ENCODE results near the gene PPT2.

The PPT2 gene

DNA sequence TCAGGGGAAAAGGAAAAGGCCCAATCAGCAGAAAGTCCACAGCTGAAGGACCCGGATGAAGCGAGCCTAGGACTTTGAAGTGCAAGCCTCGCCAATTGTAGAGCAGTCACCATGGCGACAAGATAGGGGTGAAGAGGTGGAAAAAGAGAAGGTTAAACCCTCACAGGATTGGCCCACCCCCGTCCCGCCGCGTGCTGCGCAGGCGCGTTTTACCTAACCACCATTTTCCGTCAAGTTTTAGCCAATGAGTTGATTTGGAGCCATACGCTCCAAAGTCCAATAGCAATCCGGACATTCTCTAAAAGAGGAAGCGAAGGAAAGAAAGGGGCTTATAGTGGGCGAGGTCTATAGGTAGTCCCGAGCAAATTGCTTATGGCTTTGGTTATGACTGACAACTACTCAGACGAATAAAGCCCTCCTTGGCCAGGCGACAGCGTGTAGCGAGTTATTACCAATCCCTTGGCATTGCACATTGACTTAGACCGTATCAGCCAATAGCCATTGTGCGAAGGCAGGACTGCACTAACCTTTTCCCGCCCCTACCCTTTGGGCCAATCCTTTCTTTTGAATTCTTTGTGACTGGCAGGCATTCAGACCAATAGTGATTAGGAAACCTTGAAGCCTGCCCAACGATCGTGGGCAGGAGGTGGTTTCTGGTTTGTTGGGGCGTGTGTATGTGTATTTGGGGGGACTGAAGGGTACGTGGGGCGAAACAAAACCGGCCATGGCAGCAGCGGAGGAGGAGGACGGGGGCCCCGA is 24.0 kb downstream of the PPT2 start, which contains the start of gene RNF5:
RNF5 (plus strand) TSS at position 618 of the 759 bp plus-strand sequence; CDS start at position 725, 107 bp downstream.
- H3K4me3 ChIP-seq (ENCODE audit: low read depth, low read length): peak within 1 kb of the TSS; percentile 90
- peak within 1 kb of the TSS; percentile 77 for H3K9ac ChIP-seq (ENCODE audit: low read depth, low read length)
- H3K27me3 ChIP-seq (ENCODE audit: control insufficient read depth, insufficient read depth, low read length): no peaks in the 10 kb centered on the region
- peak within 1 kb of the TSS; percentile 99 for H3K27ac ChIP-seq (ENCODE audit: low read depth, low read length)
- H3K4me1 ChIP-seq (ENCODE audit: control insufficient read depth, insufficient read depth, low read length): peaks cover 23% of the 10 kb centered on the region
- no peaks in the 10 kb centered on the region for H3K9me3 ChIP-seq (ENCODE audit: control insufficient read depth, insufficient read depth, low read length)
- peaks cover 36% of the 10 kb centered on the region for H3K36me3 ChIP-seq (ENCODE audit: control insufficient read depth, insufficient read depth, low read length)

DNA sequence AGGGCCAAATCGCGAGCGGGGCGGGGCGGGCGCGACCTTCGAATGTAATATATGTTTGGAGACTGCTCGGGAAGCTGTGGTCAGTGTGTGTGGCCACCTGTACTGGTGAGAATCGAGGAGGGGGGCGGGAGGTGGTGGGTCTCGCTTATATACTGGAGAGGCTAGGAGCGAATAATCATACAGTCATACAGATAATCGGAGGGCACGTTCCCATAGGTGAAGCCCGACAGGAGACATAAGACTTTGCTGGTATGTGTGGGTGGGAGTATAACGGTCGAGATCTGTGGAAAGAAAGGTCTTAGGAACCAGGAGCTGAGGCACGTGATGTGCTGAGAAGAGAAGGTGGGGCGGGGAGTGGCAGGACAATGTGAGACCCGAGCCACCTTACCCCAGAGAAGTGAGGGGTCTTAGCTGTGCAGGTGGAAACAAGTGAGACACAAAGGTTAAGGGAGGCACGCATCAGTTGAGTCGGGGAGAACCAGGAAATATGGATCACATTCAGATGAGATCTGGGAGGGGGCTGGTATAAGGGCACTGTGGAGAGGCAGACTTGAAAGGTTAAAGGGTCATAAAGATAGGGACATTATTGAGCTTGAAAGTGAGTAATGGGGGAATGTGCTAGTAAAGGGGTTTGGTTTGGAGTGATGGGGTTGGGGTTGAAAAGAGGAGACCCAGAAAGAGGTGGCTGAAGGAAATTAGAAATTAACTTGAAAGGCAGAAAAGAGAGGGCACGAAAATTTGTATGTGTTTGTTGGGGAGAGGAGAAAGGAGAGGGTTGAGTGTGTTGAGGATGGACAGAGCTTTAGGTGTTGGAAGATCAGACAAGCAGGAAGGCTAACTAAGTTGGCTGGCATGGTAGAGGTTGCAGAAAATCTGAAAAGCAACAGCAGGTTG is 24.9 kb downstream of the PPT2 start:
- H3K36me3 ChIP-seq (ENCODE audit: control insufficient read depth, insufficient read depth, low read length): peaks cover 43% of the 10 kb centered on the region
- peaks cover 18% of the 10 kb centered on the region for H3K4me1 ChIP-seq (ENCODE audit: control insufficient read depth, insufficient read depth, low read length)
- H3K9ac ChIP-seq (ENCODE audit: low read depth, low read length): peak overlapping the region; percentile 67

DNA sequence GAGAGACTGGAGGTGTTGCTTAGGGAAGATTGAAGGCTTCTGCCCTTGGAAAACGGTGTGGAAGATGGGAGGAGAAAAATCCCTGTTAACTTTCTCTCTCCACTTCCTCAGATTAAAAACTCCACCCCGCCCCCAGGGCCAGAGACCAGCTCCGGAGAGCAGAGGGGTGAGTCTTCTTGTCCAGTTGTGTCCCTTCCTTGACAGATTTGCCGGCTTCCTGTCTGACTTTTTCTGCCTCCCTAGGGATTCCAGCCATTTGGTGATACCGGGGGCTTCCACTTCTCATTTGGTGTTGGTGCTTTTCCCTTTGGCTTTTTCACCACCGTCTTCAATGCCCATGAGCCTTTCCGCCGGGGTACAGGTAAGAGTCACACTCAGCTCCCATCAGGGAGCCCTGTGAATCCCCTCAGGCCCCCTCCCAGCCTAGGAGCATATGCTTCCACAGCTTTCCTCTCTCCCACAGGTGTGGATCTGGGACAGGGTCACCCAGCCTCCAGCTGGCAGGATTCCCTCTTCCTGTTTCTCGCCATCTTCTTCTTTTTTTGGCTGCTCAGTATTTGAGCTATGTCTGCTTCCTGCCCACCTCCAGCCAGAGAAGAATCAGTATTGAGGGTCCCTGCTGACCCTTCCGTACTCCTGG is 25.9 kb downstream of the PPT2 start:
- Histone ChIP-seq H3K4me3 (ENCODE audit: low read depth, low read length) (no peak overlapping the region), H3K27ac (ENCODE audit: low read depth, low read length) (no peak overlapping the region), H3K4me1 (ENCODE audit: control insufficient read depth, insufficient read depth, low read length) (peaks cover 13% of the 10 kb centered on the region), H3K36me3 (ENCODE audit: control insufficient read depth, insufficient read depth, low read length) (peaks cover 36% of the 10 kb centered on the region), H3K27me3 (ENCODE audit: control insufficient read depth, insufficient read depth, low read length) (no peaks in the 10 kb centered on the region), H3K9ac (ENCODE audit: low read depth, low read length) (no peak overlapping the region), H3K9me3 (ENCODE audit: control insufficient read depth, insufficient read depth, low read length) (no peaks in the 10 kb centered on the region)

More for the DNA sequence above, 24.9 kb downstream of the PPT2 start:
- peak overlapping the region; percentile 99 for H3K27ac ChIP-seq (ENCODE audit: low read depth, low read length)
- H3K9me3 ChIP-seq (ENCODE audit: control insufficient read depth, insufficient read depth, low read length): no peaks in the 10 kb centered on the region
- H3K4me3 ChIP-seq (ENCODE audit: low read depth, low read length): peak overlapping the region; percentile 90
- H3K27me3 ChIP-seq (ENCODE audit: control insufficient read depth, insufficient read depth, low read length): no peaks in the 10 kb centered on the region

DNA sequence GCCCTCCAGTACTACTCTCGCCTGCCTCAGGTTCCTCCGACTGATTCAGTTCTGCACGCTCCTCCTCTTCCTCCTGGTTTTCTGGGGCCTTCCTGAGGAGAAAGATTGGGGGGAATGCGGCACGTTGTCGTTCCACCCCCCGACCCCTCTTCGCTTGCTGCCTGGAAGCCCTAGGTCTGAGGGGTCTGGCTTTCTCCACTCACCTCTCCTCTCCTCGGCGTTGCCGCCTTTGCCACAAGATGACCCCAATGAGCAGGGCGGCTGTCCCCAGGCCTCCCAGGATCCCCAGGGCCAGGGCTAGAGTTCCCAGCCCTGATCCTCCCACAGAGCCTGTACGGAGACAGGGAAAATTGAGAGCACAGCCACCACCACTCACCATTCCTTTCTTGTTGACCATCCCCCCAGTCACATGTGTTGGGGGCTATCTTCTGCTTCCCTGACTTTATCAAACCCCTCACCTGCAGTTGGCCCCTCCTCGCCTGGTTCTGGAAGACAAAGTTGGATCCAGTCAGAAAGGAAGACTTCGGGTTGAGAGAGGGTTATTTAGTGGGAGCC is 27.3 kb downstream of the PPT2 start:
- H3K27me3 ChIP-seq (ENCODE audit: control insufficient read depth, insufficient read depth, low read length): no peaks in the 10 kb centered on the region
- H3K27ac ChIP-seq (ENCODE audit: low read depth, low read length): no peak overlapping the region
- no peak overlapping the region for H3K4me3 ChIP-seq (ENCODE audit: low read depth, low read length)
- H3K4me1 ChIP-seq (ENCODE audit: control insufficient read depth, insufficient read depth, low read length): peaks cover 7% of the 10 kb centered on the region; the same call in 1 of the 2 replicates
- no peaks in the 10 kb centered on the region for H3K9me3 ChIP-seq (ENCODE audit: control insufficient read depth, insufficient read depth, low read length)
- peaks cover 37% of the 10 kb centered on the region for H3K36me3 ChIP-seq (ENCODE audit: control insufficient read depth, insufficient read depth, low read length)
- no peak overlapping the region for H3K9ac ChIP-seq (ENCODE audit: low read depth, low read length)

DNA sequence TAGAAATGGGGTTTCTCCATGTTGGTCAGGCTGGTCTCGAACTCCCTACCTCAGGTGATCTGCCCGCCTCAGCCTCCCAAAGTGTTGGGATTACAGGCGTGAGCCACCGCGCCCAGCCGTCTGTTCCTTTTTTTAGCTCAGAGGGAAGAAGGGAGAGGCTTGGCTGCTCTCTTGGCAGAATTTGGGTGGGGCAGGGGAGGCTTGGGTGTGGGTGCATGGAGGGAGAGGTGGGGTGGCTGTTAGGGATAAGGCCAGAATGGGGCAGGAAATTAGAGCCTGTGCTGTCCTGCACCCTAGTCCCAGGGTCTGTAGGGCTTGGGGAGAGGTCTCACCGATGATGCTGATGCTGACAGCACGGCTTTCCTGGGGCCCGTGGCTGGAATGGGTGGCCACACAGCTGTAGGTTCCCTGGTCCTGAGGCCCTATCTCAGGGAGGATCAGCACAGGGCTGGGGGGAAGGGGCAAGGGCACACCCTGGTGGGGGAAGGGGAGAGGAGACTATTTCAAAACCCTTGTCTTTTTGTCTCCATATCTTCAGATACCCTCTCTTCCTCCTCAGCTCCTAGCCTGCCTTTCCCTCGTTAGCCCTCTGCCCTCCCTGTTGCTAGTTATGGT is 28.1 kb downstream of the PPT2 start:
- no peaks in the 10 kb centered on the region for H3K9me3 ChIP-seq (ENCODE audit: control insufficient read depth, insufficient read depth, low read length)
- no peak overlapping the region for H3K27ac ChIP-seq (ENCODE audit: low read depth, low read length)
- no peak overlapping the region for H3K9ac ChIP-seq (ENCODE audit: low read depth, low read length)
- H3K27me3 ChIP-seq (ENCODE audit: control insufficient read depth, insufficient read depth, low read length): no peaks in the 10 kb centered on the region
- no peaks in the 10 kb centered on the region for H3K4me1 ChIP-seq (ENCODE audit: control insufficient read depth, insufficient read depth, low read length)
- peaks cover 45% of the 10 kb centered on the region for H3K36me3 ChIP-seq (ENCODE audit: control insufficient read depth, insufficient read depth, low read length)
- H3K4me3 ChIP-seq (ENCODE audit: low read depth, low read length): no peak overlapping the region

DNA sequence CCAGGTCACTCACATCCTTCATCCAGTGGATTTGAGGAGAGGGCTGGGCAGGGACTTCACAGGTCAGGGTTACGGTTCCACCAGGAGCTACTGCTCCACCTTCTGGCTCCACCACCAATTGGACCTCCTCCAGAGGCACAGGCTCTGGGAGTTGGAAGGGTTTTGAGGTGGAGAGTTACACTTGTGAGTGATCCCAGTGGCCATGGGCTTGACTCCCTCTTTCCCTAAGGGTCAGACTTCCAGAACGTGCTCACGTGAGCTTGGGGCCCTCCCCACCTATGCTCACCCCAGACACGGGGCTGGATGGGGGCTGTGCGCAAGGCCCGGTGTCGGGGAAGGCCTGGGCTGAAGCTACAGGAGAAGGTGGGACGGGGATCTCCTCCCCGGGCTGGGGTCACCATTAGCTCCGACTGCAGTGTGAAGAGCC is 28.6 kb downstream of the PPT2 start:
- Histone ChIP-seq H3K36me3 (ENCODE audit: control insufficient read depth, insufficient read depth, low read length) (peaks cover 50% of the 10 kb centered on the region), H3K27me3 (ENCODE audit: control insufficient read depth, insufficient read depth, low read length) (no peaks in the 10 kb centered on the region), H3K4me1 (ENCODE audit: control insufficient read depth, insufficient read depth, low read length) (no peaks in the 10 kb centered on the region), H3K9ac (ENCODE audit: low read depth, low read length) (no peak overlapping the region), H3K9me3 (ENCODE audit: control insufficient read depth, insufficient read depth, low read length) (no peaks in the 10 kb centered on the region), H3K27ac (ENCODE audit: low read depth, low read length) (no peak overlapping the region), H3K4me3 (ENCODE audit: low read depth, low read length) (no peak overlapping the region)

DNA sequence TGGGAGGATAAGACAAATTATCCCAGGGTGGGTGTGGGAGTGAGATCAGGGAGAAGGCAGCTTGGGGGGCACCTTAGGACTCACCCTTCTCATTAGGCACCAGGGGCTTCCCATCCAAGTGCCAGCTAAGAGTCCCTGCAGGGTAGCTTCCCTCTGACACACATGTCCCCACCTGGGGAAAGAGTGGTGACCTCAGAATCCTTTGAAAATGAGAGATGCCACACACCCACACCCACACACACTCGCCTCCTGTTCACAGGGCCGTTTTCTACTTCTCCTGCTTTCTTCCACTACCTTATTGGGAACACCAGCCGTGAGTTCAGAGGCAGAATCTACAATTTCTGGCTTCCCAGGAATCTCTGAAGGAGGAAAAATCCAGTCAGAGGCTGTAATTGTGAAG is 29.1 kb downstream of the PPT2 start:
- no peaks in the 10 kb centered on the region for H3K27me3 ChIP-seq (ENCODE audit: control insufficient read depth, insufficient read depth, low read length)
- no peak overlapping the region for H3K4me3 ChIP-seq (ENCODE audit: low read depth, low read length)
- peaks cover 55% of the 10 kb centered on the region for H3K36me3 ChIP-seq (ENCODE audit: control insufficient read depth, insufficient read depth, low read length)
- no peak overlapping the region for H3K9ac ChIP-seq (ENCODE audit: low read depth, low read length)
- H3K9me3 ChIP-seq (ENCODE audit: control insufficient read depth, insufficient read depth, low read length): no peaks in the 10 kb centered on the region
- H3K27ac ChIP-seq (ENCODE audit: low read depth, low read length): no peak overlapping the region
- no peaks in the 10 kb centered on the region for H3K4me1 ChIP-seq (ENCODE audit: control insufficient read depth, insufficient read depth, low read length)

DNA sequence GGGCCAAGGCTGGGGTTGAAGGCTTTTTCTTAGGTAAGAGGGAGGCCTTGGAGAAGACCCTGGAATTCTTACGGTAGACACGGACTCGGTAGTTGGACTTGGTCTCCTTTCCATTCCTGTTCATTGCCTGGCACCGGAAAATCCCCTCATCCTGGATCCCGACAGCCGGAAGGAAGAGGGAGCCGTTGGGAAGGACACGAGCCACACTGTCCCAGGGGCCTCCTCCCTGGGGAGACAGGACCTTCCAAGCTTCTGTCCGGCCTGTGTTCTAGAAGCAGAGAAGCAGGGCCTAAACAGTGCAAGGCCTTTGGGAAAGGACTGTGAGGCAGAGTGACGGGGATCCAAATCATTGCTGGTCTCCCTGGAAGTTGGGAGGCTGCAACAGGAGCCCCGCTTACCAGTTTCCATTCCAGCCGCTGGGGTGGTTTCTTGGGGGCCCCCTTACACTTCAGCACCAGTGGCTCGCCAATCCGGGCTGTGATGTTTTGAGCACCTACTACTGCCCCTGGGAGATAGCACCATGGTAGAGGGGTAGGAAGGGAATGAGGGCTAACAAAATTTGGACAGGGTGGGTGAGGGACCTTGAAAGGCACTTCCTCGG is 29.6 kb downstream of the PPT2 start:
- no peak overlapping the region for H3K4me3 ChIP-seq (ENCODE audit: low read depth, low read length)
- no peaks in the 10 kb centered on the region for H3K4me1 ChIP-seq (ENCODE audit: control insufficient read depth, insufficient read depth, low read length)
- no peaks in the 10 kb centered on the region for H3K27me3 ChIP-seq (ENCODE audit: control insufficient read depth, insufficient read depth, low read length)
- H3K9me3 ChIP-seq (ENCODE audit: control insufficient read depth, insufficient read depth, low read length): no peaks in the 10 kb centered on the region
- H3K27ac ChIP-seq (ENCODE audit: low read depth, low read length): no peak overlapping the region
- H3K36me3 ChIP-seq (ENCODE audit: control insufficient read depth, insufficient read depth, low read length): peaks cover 55% of the 10 kb centered on the region
- H3K9ac ChIP-seq (ENCODE audit: low read depth, low read length): no peak overlapping the region

DNA sequence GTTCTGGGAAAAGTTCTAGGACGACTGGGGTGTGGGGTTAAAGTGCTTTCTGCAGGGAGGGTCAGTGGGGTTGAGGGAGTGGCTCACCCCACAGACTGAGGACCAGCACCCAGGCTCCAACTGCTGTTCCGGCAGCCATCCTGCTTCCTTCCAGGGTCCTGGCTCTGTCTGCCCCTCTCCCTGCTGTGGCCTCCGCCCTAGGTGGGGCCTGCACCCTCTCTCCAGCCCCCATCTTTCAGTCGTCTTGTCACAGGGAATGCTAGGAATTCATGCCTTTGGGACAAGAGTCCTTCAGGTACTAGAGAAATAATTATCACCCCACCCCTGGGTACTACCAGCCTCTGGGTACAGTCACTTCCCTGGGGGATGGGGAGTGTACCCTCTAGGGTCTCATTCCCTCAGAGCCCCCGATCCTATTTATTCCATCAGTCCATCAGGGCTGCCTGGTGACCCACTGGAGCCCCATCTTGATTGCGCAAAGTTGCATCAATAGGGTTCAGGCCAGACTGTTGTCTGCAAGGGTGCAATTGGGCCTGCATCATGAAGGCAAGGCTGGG is 30.2 kb downstream of the PPT2 start, which contains the start of gene AGER:
AGER (minus strand) TSS at position 170 of the 557 bp plus-strand sequence; CDS start at position 139, 31 bp downstream.
- Histone ChIP-seq H3K4me3 (ENCODE audit: low read depth, low read length) (no peak within 1 kb of the TSS), H3K36me3 (ENCODE audit: control insufficient read depth, insufficient read depth, low read length) (peaks cover 55% of the 10 kb centered on the region), H3K27ac (ENCODE audit: low read depth, low read length) (no peak within 1 kb of the TSS), H3K4me1 (ENCODE audit: control insufficient read depth, insufficient read depth, low read length) (peaks cover 3% of the 10 kb centered on the region; the same call in 1 of the 2 replicates), H3K9ac (ENCODE audit: low read depth, low read length) (no peak within 1 kb of the TSS), H3K9me3 (ENCODE audit: control insufficient read depth, insufficient read depth, low read length) (no peaks in the 10 kb centered on the region), H3K27me3 (ENCODE audit: control insufficient read depth, insufficient read depth, low read length) (no peaks in the 10 kb centered on the region)

Measured in HUES48 (cell line).